SK-N-SH (cell line): ENCODE results near the gene FARSA. TPM values are rescaled to one million over a fixed set of nuclear protein-coding genes. Genes with fewer than 3 reads are reported as not detected.

Source experiments
- CTCF ChIA-PET: fragments of 300-600, 350-600 bp; formaldehyde crosslinking; extraction: SDS; loops from one replicate; lab custom pipeline; 2021; lab: Yijun Ruan, JAX
- POLR2A ChIA-PET: fragments of 350-600 bp; sonication (Branson Sonifier 250); formaldehyde crosslinking; extraction: SDS; loops from one replicate; lab custom pipeline; 2020; ENCODE audit warnings: antibody characterized with exemption, inconsistent platforms; lab: Yijun Ruan, JAX
- DNase-seq: peaks from one replicate; pipeline ENCODE4 v3.0.0; 2012
- H2AFZ ChIP-seq: fragments of 200-600 bp; sonication (generic); 2 replicates; pipeline ENCODE4 v1.8.1; 2016; ENCODE audit warnings: antibody characterized with exemption, mild to moderate bottlenecking, low read depth
- H3F3A ChIP-seq: fragments of 200-600 bp; sonication (generic); replicated peaks from 2 replicates; pipeline ENCODE3; 2016; ENCODE audit warnings: antibody characterized with exemption, mild to moderate bottlenecking; ENCODE audit not compliant: insufficient read depth
- H3K27ac ChIP-seq, 2 experiments: fragments of 200-500 bp in 1 of 2; fragments of 200-600 bp in 1 of 2; sonication (Bioruptor generic) in 1 of 2; sonication (generic), shearing (Covaris generic) in 1 of 2; 2 replicates each; pipeline versions ENCODE4 v1.5.1 to v1.6.1; 2014 to 2016; ENCODE audit warnings: low read depth in 2 of 2, inconsistent platforms in 1 of 2, low read length in 1 of 2, mild to moderate bottlenecking in 1 of 2, mixed read lengths in 1 of 2
- H3K27me3 ChIP-seq: fragments of 200-600 bp; sonication (generic), shearing (Covaris generic); 2 replicates; pipeline ENCODE4 v1.6.1; 2016; ENCODE audit warnings: mixed run types; ENCODE audit not compliant: insufficient read depth
- H3K36me3 ChIP-seq, 2 experiments: fragments of 200-500 bp in 1 of 2; fragments of 200-600 bp in 1 of 2; sonication (Bioruptor generic) in 1 of 2; sonication (generic) in 1 of 2; replicated peaks in 1 of 2; 2 replicates each; pipeline versions ENCODE3 to v1.5.1; 2014 to 2016; ENCODE audit warnings: low read length in 1 of 2, mild to moderate bottlenecking in 1 of 2; ENCODE audit not compliant: insufficient read depth in 2 of 2, control insufficient read depth in 1 of 2
- H3K4me1 ChIP-seq, 2 experiments: fragments of 200-500 bp in 1 of 2; fragments of 200-600 bp in 1 of 2; sonication (Bioruptor generic) in 1 of 2; sonication (generic), shearing (Covaris generic) in 1 of 2; 2 replicates each; pipeline versions ENCODE4 v1.5.1 to v1.6.1; 2014 to 2016; ENCODE audit warnings: low read depth in 1 of 2, low read length in 1 of 2, mixed run types in 1 of 2; ENCODE audit not compliant: insufficient read depth in 2 of 2, control insufficient read depth in 1 of 2
- H3K4me2 ChIP-seq: fragments of 200-600 bp; sonication (generic), shearing (Covaris generic); 2 replicates; pipeline ENCODE4 v1.6.1; 2017; ENCODE audit warnings: mixed run types
- H3K4me3 ChIP-seq, 2 experiments: fragments of 200-500 bp in 1 of 2; fragments of 200-600 bp in 1 of 2; sonication (Bioruptor generic) in 1 of 2; sonication (generic), shearing (Covaris generic) in 1 of 2; 2 replicates each; pipeline versions ENCODE4 v1.5.1 to v1.8.1; 2014 to 2016; ENCODE audit warnings: low read depth in 2 of 2, inconsistent platforms in 1 of 2, low read length in 1 of 2, mild to moderate bottlenecking in 1 of 2, mixed read lengths in 1 of 2, moderate library complexity in 1 of 2
- H3K79me2 ChIP-seq: fragments of 200-600 bp; sonication (generic); 2 replicates; pipeline ENCODE4 v1.8.1; 2017; ENCODE audit warnings: mild to moderate bottlenecking; ENCODE audit not compliant: insufficient read depth
- H3K9ac ChIP-seq: fragments of 200-600 bp; sonication (generic); 2 replicates; pipeline ENCODE4 v1.6.1; 2017; ENCODE audit warnings: mixed run types
- H3K9me2 ChIP-seq: fragments of 200-600 bp; sonication (generic); 2 replicates; pipeline ENCODE4 v1.6.1; 2017; ENCODE audit warnings: mixed run types
- H3K9me3 ChIP-seq: fragments of 200-600 bp; sonication (generic); 2 replicates; pipeline ENCODE4 v1.6.1; 2017; ENCODE audit warnings: mixed run types, mild to moderate bottlenecking, moderate library complexity
- H4K20me1 ChIP-seq: fragments of 200-600 bp; sonication (generic); 2 replicates; pipeline ENCODE4 v1.6.1; 2017; ENCODE audit warnings: mild to moderate bottlenecking, mixed run types; ENCODE audit not compliant: insufficient read depth
- ELF1 ChIP-seq: IDR thresholded peaks from 2 replicates; pipeline ENCODE4 v1.4.0; 2012
- EZH2phosphoT487 ChIP-seq: fragments of 200-600 bp; sonication (generic); IDR thresholded peaks from 2 replicates; pipeline ENCODE4 v1.6.1; 2017; ENCODE audit warnings: low read depth, mixed run types, mild to moderate bottlenecking, antibody characterized with exemption, moderate library complexity, borderline replicate concordance
- FOSL2 ChIP-seq: IDR thresholded peaks from 2 replicates; pipeline ENCODE4 v1.4.0; 2012; ENCODE audit warnings: low read depth, mild to moderate bottlenecking, moderate library complexity, borderline replicate concordance
- FOXM1 ChIP-seq: IDR thresholded peaks from 2 replicates; pipeline ENCODE4 v1.4.0; 2012; ENCODE audit warnings: low read depth, mild to moderate bottlenecking
- GATA2 ChIP-seq: sonication (generic); formaldehyde crosslinking; IDR thresholded peaks from 2 replicates; pipeline ENCODE4 v1.5.0; 2020; ENCODE audit warnings: mild to moderate bottlenecking, missing genetic modification reagents
- MEF2A ChIP-seq: IDR thresholded peaks from 2 replicates; pipeline ENCODE4 v1.4.0; 2012; ENCODE audit warnings: low read depth, borderline replicate concordance
- MXI1 ChIP-seq: IDR thresholded peaks from 2 replicates; pipeline ENCODE4 v1.6.1; 2012; ENCODE audit warnings: mild to moderate bottlenecking, low read depth, low read length, improper control_type of control experiment
- NFIC ChIP-seq: IDR thresholded peaks from 2 replicates; pipeline ENCODE4 v1.4.0; 2012; ENCODE audit warnings: borderline replicate concordance
- NRF1 ChIP-seq: IDR thresholded peaks from 2 replicates; pipeline ENCODE4 v1.6.1; 2012; ENCODE audit warnings: low read depth, mild to moderate bottlenecking, low read length
- POLR2AphosphoS5 ChIP-seq: IDR thresholded peaks from 2 replicates; pipeline ENCODE4 v1.6.1; 2012; ENCODE audit warnings: low read depth, low read length
- RAD21 ChIP-seq: IDR thresholded peaks from 2 replicates; pipeline ENCODE4 v1.6.1; 2012; ENCODE audit warnings: mild to moderate bottlenecking, low read length
- RFX5 ChIP-seq: IDR thresholded peaks from 2 replicates; pipeline ENCODE4 v1.6.1; 2012; ENCODE audit warnings: mild to moderate bottlenecking, improper control_type of control experiment, low read length
- TCF12 ChIP-seq: IDR thresholded peaks from 2 replicates; pipeline ENCODE4 v1.4.0; 2012
- YY1 ChIP-seq: IDR thresholded peaks from 2 replicates; pipeline ENCODE4 v1.4.0; 2012; ENCODE audit warnings: low read depth, mild to moderate bottlenecking
- WGBS: methylation state at CpG from one replicate; pipeline ENCODE4 v1.1.6; 2017; ENCODE audit warnings: low lambda C conversion rate; 5-methylcytosine and 5-hydroxymethylcytosine counted together
- polyA plus RNA-seq, 3 experiments: library from polyadenylated mRNA; depleted of rRNA; stranded (reverse); fragments of >200 nt; gene quantifications; 2 replicates each; pipeline ENCODE4 v1.2.3, GENCODE V29; 2012
- TF ChIP-seq, protein P1 (sequence below): fragments of 200-600 bp; sonication (generic); IDR thresholded peaks from 2 replicates; pipeline ENCODE4 v1.6.1; 2017; ENCODE audit warnings: antibody characterized with exemption, mild to moderate bottlenecking, moderate library complexity
- TF ChIP-seq, protein P2 (sequence below): IDR thresholded peaks from 2 replicates; pipeline ENCODE4; 2012
- TF ChIP-seq, protein P3 (sequence below): IDR thresholded peaks from 2 replicates; pipeline ENCODE4 v1.4.0; 2012; ENCODE audit warnings: low read depth, borderline replicate concordance
- TF ChIP-seq, protein P4 (sequence below): IDR thresholded peaks from 2 replicates; pipeline ENCODE4 v1.4.0; 2012; ENCODE audit warnings: low read depth

Gene FARSA
- polyA plus RNA-seq, 1 of the 3 experiments (the other 2 are of a cell fraction) = 170 TPM

DNA sequence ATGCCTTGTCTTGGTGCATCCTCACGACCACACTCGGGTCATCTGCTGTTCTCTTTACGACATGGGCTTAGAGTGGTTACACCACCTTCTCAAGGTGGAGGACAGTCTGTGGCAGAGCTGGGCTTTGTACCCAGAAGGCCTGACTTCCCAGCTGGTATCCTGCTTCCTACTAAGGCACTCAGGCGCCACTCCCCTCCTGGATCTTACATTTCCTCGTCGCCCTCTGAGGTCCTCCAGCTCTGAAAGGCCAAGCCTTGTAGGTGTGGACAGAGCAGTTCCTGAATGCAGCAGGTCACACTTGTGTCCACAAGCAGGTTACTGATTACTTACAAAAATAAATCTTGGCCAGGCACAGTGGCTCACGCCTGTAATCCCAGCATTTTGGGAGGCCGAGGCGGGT, 26.3 kb downstream of the FARSA start:
- Histone ChIP-seq H3K4me2 (no peak overlapping the region), H4K20me1 (no peaks in the 10 kb centered on the region), H2AFZ (no peak overlapping the region), H3K9me2 (no peaks in the 10 kb centered on the region)
- WGBS = 93% methylated on average over 9 of the region's 9 CpGs
- CTCF ChIA-PET = interaction anchor here (0.6 to 1.5 kb wide), 2 partner anchors 24 to 821 kb away, joined by 3 read pairs; no protein-coding TSS in a partner anchor
- no peak for TF ChIP-seq POLR2AphosphoS5
- TF ChIP-seq, protein P1, sequence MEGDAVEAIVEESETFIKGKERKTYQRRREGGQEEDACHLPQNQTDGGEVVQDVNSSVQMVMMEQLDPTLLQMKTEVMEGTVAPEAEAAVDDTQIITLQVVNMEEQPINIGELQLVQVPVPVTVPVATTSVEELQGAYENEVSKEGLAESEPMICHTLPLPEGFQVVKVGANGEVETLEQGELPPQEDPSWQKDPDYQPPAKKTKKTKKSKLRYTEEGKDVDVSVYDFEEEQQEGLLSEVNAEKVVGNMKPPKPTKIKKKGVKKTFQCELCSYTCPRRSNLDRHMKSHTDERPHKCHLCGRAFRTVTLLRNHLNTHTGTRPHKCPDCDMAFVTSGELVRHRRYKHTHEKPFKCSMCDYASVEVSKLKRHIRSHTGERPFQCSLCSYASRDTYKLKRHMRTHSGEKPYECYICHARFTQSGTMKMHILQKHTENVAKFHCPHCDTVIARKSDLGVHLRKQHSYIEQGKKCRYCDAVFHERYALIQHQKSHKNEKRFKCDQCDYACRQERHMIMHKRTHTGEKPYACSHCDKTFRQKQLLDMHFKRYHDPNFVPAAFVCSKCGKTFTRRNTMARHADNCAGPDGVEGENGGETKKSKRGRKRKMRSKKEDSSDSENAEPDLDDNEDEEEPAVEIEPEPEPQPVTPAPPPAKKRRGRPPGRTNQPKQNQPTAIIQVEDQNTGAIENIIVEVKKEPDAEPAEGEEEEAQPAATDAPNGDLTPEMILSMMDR = no peak
- TF ChIP-seq YY1 = no peak
- TF ChIP-seq, protein P2, sequence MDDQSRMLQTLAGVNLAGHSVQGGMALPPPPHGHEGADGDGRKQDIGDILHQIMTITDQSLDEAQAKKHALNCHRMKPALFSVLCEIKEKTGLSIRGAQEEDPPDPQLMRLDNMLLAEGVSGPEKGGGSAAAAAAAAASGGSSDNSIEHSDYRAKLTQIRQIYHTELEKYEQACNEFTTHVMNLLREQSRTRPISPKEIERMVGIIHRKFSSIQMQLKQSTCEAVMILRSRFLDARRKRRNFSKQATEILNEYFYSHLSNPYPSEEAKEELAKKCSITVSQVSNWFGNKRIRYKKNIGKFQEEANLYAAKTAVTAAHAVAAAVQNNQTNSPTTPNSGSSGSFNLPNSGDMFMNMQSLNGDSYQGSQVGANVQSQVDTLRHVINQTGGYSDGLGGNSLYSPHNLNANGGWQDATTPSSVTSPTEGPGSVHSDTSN = no peak
- no peak for TF ChIP-seq MXI1
- TF ChIP-seq NFIC = no peak
- no peak for TF ChIP-seq TCF12
- no peak for TF ChIP-seq FOSL2
- TF ChIP-seq, protein P3, sequence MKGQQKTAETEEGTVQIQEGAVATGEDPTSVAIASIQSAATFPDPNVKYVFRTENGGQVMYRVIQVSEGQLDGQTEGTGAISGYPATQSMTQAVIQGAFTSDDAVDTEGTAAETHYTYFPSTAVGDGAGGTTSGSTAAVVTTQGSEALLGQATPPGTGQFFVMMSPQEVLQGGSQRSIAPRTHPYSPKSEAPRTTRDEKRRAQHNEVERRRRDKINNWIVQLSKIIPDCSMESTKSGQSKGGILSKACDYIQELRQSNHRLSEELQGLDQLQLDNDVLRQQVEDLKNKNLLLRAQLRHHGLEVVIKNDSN = no peak
- TF ChIP-seq RAD21 = no peak
- no peak for TF ChIP-seq GATA2
- TF ChIP-seq, protein P4, sequence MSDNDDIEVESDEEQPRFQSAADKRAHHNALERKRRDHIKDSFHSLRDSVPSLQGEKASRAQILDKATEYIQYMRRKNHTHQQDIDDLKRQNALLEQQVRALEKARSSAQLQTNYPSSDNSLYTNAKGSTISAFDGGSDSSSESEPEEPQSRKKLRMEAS = no peak
- no peak for TF ChIP-seq ELF1
- TF ChIP-seq EZH2phosphoT487 = no peak
- no peak for TF ChIP-seq FOXM1
- no peak for TF ChIP-seq RFX5
- TF ChIP-seq MEF2A = no peak
- no peak for TF ChIP-seq NRF1
- TF ChIP-seq, all 33 proteins: peak for 0
- POLR2A ChIA-PET = interaction anchor here (0.9 to 1.2 kb wide), 2 partner anchors 12 to 19 kb away, joined by 3 to 5 read pairs; partner anchors contain the start of gene SYCE2
- no peak overlapping the region for H3K4me3 ChIP-seq
- no peak for DNase-seq
- no peaks in the 10 kb centered on the region for H3K36me3 ChIP-seq
- no peaks in the 10 kb centered on the region for H3K27me3 ChIP-seq
- H3K9ac ChIP-seq = no peak overlapping the region
- peaks cover 0 to 4% of the 10 kb centered on the region in 2 experiments; a peak in 2 of 4 replicates for H3K4me1 ChIP-seq
- no peaks in the 10 kb centered on the region for H3F3A ChIP-seq
- no peaks in the 10 kb centered on the region for H3K9me3 ChIP-seq
- no peak overlapping the region for H3K27ac ChIP-seq
- no peaks in the 10 kb centered on the region for H3K79me2 ChIP-seq
